ENCODE measurements around the gene IL4I1. TPM values are rescaled to one million over a fixed set of nuclear protein-coding genes. Genes with fewer than 3 reads are reported as not detected.

Gene IL4I1
- polyA plus RNA-seq, 2 donors: 0.18 to 0.45 TPM

GRCh38 chr19:49889038-49889686 is 7.5 kb downstream of the IL4I1 start:
- Histone ChIP-seq H3K36me3 (ENCODE audit: control insufficient read depth in 2 of 2, insufficient read depth in 2 of 2, low read length in 1 of 2) (peaks cover 6 to 21% of the 10 kb centered on the region in 2 donors), H3K9me3 (ENCODE audit: control insufficient read depth in 2 of 2, insufficient read depth in 1 of 2, low read depth in 1 of 2, low read length in 1 of 2) (no peaks in the 10 kb centered on the region), H3K4me1 (ENCODE audit: control insufficient read depth in 2 of 2, insufficient read depth in 2 of 2, low read length in 1 of 2) (peaks cover 0 to 6% of the 10 kb centered on the region in 2 donors), H3K27ac (ENCODE audit: low read depth in 2 of 2, low read length in 1 of 2) (no peak overlapping the region), H3K27me3 (ENCODE audit: control insufficient read depth in 1 of 2, insufficient read depth in 2 of 2, low read length in 2 of 2) (no peaks in the 10 kb centered on the region), H3K4me3 (ENCODE audit: low read depth in 1 of 2, low read length in 2 of 2) (no peak overlapping the region)
- WGBS, 2 donors: 92 to 93% methylated on average over 23 of the region's 23 CpGs

- H3K36me3 ChIP-seq (ENCODE audit: control insufficient read depth in 2 of 2, insufficient read depth in 2 of 2, low read length in 1 of 2): peaks cover 13 to 28% of the 10 kb centered on the region in 2 donors
- H3K4me3 ChIP-seq (ENCODE audit: low read depth in 1 of 2, low read length in 2 of 2): no peak overlapping the region
- H3K9me3 ChIP-seq (ENCODE audit: control insufficient read depth in 2 of 2, insufficient read depth in 1 of 2, low read depth in 1 of 2, low read length in 1 of 2): no peaks in the 10 kb centered on the region
- WGBS, 2 donors: 56 to 89% methylated on average over 18 of the region's 18 CpGs
- no peaks in the 10 kb centered on the region for H3K27me3 ChIP-seq (ENCODE audit: control insufficient read depth in 1 of 2, insufficient read depth in 2 of 2, low read length in 2 of 2)
- H3K4me1 ChIP-seq (ENCODE audit: control insufficient read depth in 2 of 2, insufficient read depth in 2 of 2, low read length in 1 of 2): peaks cover 0 to 6% of the 10 kb centered on the region in 2 donors
- H3K27ac ChIP-seq (ENCODE audit: low read depth in 2 of 2, low read length in 1 of 2): no peak overlapping the region
Measured at GRCh38 chr19:49888510-49888824, 8.2 kb downstream of the IL4I1 start.

DNA sequence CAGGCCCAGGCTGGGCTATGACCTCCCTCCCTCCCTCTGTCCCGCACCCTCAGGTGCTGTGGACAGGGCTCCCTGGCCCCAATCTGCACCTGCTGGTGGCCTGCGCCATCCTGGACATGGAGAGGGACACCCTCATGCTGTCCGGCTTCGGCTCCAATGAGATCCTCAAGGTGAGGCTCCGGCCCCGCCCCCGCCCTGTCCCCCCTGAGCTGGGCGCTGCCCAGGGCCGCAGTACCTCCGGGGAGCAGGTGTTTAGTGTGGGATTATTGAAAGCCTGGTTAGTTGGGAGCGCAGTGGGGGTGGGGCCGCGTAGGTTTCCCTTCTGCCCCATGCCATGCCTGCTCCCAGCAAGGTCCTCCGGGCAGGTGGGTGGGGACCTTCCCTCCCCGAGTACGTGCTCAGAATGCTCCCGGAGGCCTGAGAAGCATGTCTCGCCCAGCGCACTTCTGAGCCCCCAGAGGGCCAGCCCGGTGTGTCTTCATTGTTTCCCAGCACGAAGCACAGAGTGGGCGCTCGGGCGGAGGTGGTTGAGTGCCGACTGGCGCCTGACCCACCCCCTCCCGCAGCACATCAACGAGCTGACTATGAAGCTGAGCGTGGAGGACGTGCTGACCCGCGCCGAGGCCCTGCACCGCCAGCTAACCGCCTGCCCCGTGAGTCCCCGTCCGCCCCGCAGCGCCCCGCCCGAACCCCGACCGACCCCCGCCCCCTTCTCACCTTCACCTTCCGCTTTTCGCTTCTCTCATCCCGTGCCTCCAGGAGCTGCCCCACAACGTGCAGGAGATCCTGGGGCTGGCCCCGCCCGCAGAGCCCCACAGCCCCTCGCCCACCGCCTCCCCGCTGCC is 8.8 kb downstream of the IL4I1 start:
- no peak overlapping the region for H3K4me3 ChIP-seq (ENCODE audit: low read depth in 1 of 2, low read length in 2 of 2)
- peaks cover 18 to 34% of the 10 kb centered on the region in 2 donors for H3K36me3 ChIP-seq (ENCODE audit: control insufficient read depth in 2 of 2, insufficient read depth in 2 of 2, low read length in 1 of 2)
- peaks cover 0 to 6% of the 10 kb centered on the region in 2 donors for H3K4me1 ChIP-seq (ENCODE audit: control insufficient read depth in 2 of 2, insufficient read depth in 2 of 2, low read length in 1 of 2)
- 65 to 88% methylated on average over 45 to 54 of the region's 54 CpGs for WGBS, 2 donors
- H3K27ac ChIP-seq (ENCODE audit: low read depth in 2 of 2, low read length in 1 of 2): no peak overlapping the region
- H3K9me3 ChIP-seq (ENCODE audit: control insufficient read depth in 2 of 2, insufficient read depth in 1 of 2, low read depth in 1 of 2, low read length in 1 of 2): no peaks in the 10 kb centered on the region
- H3K27me3 ChIP-seq (ENCODE audit: control insufficient read depth in 1 of 2, insufficient read depth in 2 of 2, low read length in 2 of 2): no peaks in the 10 kb centered on the region

DNA sequence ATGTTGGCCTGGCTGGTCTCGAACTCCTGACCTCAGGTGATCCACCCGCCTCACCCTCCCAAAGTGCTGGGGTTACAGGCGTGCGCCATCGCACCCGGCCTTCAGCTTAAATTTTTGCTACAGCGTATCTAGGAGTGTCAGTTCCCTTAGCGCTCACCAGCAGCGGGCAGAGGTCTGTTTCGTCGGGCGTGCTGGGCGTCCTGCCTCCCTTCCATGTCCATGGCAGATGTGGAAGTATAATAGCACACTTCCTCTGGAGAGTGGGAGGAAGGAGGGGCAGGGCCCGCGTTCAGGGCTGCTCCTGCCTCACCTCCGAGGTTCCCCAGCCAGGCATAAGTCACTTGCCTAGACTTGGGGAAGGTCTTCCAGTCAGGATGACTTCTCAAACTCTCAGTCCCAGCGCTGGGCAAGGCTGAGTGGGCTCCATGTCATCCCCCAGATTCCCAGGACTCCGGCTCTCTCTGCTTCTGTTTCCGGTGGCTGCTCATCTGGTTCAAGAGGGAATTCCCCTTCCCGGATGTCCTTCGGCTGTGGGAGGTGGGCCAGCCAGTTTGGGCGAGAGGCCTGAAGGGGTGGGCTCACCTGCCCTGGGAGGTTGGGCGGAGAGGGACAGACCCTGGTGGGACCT is 9.5 kb downstream of the IL4I1 start:
- H3K4me3 ChIP-seq (ENCODE audit: low read depth in 1 of 2, low read length in 2 of 2): no peak overlapping the region
- peaks cover 25 to 41% of the 10 kb centered on the region in 2 donors for H3K36me3 ChIP-seq (ENCODE audit: control insufficient read depth in 2 of 2, insufficient read depth in 2 of 2, low read length in 1 of 2)

DNA sequence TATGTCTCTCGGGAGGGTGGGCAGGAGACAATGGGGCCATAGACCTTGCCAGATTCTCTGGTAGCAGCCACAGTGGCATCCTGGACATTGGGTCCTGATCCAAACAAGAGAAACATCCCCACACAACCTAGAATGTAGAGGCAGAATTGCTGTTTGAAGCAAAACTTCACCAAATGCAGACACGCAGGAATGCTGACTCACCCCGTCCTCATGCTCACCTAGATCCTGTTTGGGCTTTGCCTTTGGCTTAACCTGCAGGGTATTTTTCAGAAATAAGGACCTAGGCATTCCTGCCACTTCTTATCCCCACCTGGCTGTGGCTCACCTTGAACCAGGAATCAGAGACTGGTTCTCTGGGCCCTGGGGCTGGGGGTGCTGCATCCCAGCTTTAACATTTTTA is 11.9 kb downstream of the IL4I1 start:
- no peaks in the 10 kb centered on the region for H3K27me3 ChIP-seq (ENCODE audit: control insufficient read depth in 1 of 2, insufficient read depth in 2 of 2, low read length in 2 of 2)
- H3K4me1 ChIP-seq (ENCODE audit: control insufficient read depth in 2 of 2, insufficient read depth in 2 of 2, low read length in 1 of 2): peaks cover 0 to under 1% of the 10 kb centered on the region in 2 donors
- H3K9me3 ChIP-seq (ENCODE audit: control insufficient read depth in 2 of 2, insufficient read depth in 1 of 2, low read depth in 1 of 2, low read length in 1 of 2): no peaks in the 10 kb centered on the region
- H3K36me3 ChIP-seq (ENCODE audit: control insufficient read depth in 2 of 2, insufficient read depth in 2 of 2, low read length in 1 of 2): peaks cover 30 to 61% of the 10 kb centered on the region in 2 donors
- H3K4me3 ChIP-seq (ENCODE audit: low read depth in 1 of 2, low read length in 2 of 2): no peak overlapping the region
- WGBS, 2 donors: 77 to 92% methylated on average over 3 of the region's 3 CpGs
- H3K27ac ChIP-seq (ENCODE audit: low read depth in 2 of 2, low read length in 1 of 2): no peak overlapping the region

More for the DNA sequence above, 9.5 kb downstream of the IL4I1 start:
- Histone ChIP-seq H3K4me1 (ENCODE audit: control insufficient read depth in 2 of 2, insufficient read depth in 2 of 2, low read length in 1 of 2) (peaks cover 0 to 6% of the 10 kb centered on the region in 2 donors), H3K27ac (ENCODE audit: low read depth in 2 of 2, low read length in 1 of 2) (no peak overlapping the region), H3K27me3 (ENCODE audit: control insufficient read depth in 1 of 2, insufficient read depth in 2 of 2, low read length in 2 of 2) (no peaks in the 10 kb centered on the region), H3K9me3 (ENCODE audit: control insufficient read depth in 2 of 2, insufficient read depth in 1 of 2, low read depth in 1 of 2, low read length in 1 of 2) (no peaks in the 10 kb centered on the region)
- 66 to 73% methylated on average over 23 of the region's 23 CpGs for WGBS, 2 donors

DNA sequence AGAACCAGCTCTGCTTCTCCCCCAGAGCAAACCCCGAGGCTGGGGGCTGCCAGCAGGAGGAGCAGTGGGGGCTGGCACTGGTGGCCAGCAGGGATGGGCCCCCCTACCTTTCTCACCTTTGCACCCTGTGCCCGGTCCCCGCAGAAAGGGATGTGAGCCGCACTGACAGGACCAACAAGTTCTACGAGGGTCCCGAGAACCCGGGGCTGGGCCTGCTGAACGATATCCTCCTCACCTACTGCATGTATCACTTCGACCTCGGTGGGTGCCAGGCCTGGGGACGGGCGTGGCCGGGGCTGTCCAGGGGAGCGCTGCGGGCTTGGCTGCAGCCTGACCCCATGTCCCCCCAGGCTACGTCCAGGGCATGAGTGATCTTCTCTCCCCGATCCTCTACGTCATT is 12.6 kb downstream of the IL4I1 start:
- Histone ChIP-seq H3K36me3 (ENCODE audit: control insufficient read depth in 2 of 2, insufficient read depth in 2 of 2, low read length in 1 of 2) (peaks cover 30 to 61% of the 10 kb centered on the region in 2 donors), H3K9me3 (ENCODE audit: control insufficient read depth in 2 of 2, insufficient read depth in 1 of 2, low read depth in 1 of 2, low read length in 1 of 2) (no peaks in the 10 kb centered on the region), H3K27me3 (ENCODE audit: control insufficient read depth in 1 of 2, insufficient read depth in 2 of 2, low read length in 2 of 2) (no peaks in the 10 kb centered on the region), H3K27ac (ENCODE audit: low read depth in 2 of 2, low read length in 1 of 2) (no peak overlapping the region), H3K4me3 (ENCODE audit: low read depth in 1 of 2, low read length in 2 of 2) (no peak overlapping the region), H3K4me1 (ENCODE audit: control insufficient read depth in 2 of 2, insufficient read depth in 2 of 2, low read length in 1 of 2) (no peaks in the 10 kb centered on the region)
- WGBS, 2 donors: 91 to 94% methylated on average over 16 to 18 of the region's 18 CpGs

DNA sequence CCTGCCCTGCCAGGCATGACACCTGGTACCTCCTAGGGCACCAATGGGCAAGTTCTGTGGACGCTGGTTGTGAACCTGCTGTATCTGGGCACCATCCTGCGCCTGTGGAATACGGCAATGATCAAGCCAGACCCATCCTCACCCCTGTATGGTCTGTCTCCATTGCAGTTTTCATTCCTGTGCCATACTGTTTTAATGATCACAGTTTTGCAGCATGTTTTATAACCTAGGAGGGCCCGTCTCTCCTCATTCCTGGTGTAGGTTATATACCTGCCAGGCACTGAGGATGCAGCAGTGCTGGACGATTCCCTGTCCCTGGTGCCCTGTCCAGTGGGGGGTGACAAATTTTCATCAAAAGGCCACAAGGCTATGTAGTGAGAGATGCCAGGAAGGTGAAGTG is 13.6 kb downstream of the IL4I1 start:
- peaks cover 0 to 2% of the 10 kb centered on the region in 2 donors for H3K4me1 ChIP-seq (ENCODE audit: control insufficient read depth in 2 of 2, insufficient read depth in 2 of 2, low read length in 1 of 2)
- no peaks in the 10 kb centered on the region for H3K9me3 ChIP-seq (ENCODE audit: control insufficient read depth in 2 of 2, insufficient read depth in 1 of 2, low read depth in 1 of 2, low read length in 1 of 2)
- H3K27ac ChIP-seq (ENCODE audit: low read depth in 2 of 2, low read length in 1 of 2): no peak overlapping the region
- H3K4me3 ChIP-seq (ENCODE audit: low read depth in 1 of 2, low read length in 2 of 2): no peak overlapping the region
- peaks cover 30 to 61% of the 10 kb centered on the region in 2 donors for H3K36me3 ChIP-seq (ENCODE audit: control insufficient read depth in 2 of 2, insufficient read depth in 2 of 2, low read length in 1 of 2)
- 97% methylated on average over 5 of the region's 5 CpGs for WGBS, 2 donors
- no peaks in the 10 kb centered on the region for H3K27me3 ChIP-seq (ENCODE audit: control insufficient read depth in 1 of 2, insufficient read depth in 2 of 2, low read length in 2 of 2)

GRCh38 chr19:49882643-49883042 is 14.0 kb downstream of the IL4I1 start:
- peaks cover 30 to 59% of the 10 kb centered on the region in 2 donors for H3K36me3 ChIP-seq (ENCODE audit: control insufficient read depth in 2 of 2, insufficient read depth in 2 of 2, low read length in 1 of 2)
- 97 to 98% methylated on average over 14 of the region's 14 CpGs for WGBS, 2 donors
- no peaks in the 10 kb centered on the region for H3K9me3 ChIP-seq (ENCODE audit: control insufficient read depth in 2 of 2, insufficient read depth in 1 of 2, low read depth in 1 of 2, low read length in 1 of 2)
- no peak overlapping the region for H3K27ac ChIP-seq (ENCODE audit: low read depth in 2 of 2, low read length in 1 of 2)
- H3K4me1 ChIP-seq (ENCODE audit: control insufficient read depth in 2 of 2, insufficient read depth in 2 of 2, low read length in 1 of 2): peaks cover 0 to 2% of the 10 kb centered on the region in 2 donors
- H3K27me3 ChIP-seq (ENCODE audit: control insufficient read depth in 1 of 2, insufficient read depth in 2 of 2, low read length in 2 of 2): no peaks in the 10 kb centered on the region
- no peak overlapping the region for H3K4me3 ChIP-seq (ENCODE audit: low read depth in 1 of 2, low read length in 2 of 2)

DNA sequence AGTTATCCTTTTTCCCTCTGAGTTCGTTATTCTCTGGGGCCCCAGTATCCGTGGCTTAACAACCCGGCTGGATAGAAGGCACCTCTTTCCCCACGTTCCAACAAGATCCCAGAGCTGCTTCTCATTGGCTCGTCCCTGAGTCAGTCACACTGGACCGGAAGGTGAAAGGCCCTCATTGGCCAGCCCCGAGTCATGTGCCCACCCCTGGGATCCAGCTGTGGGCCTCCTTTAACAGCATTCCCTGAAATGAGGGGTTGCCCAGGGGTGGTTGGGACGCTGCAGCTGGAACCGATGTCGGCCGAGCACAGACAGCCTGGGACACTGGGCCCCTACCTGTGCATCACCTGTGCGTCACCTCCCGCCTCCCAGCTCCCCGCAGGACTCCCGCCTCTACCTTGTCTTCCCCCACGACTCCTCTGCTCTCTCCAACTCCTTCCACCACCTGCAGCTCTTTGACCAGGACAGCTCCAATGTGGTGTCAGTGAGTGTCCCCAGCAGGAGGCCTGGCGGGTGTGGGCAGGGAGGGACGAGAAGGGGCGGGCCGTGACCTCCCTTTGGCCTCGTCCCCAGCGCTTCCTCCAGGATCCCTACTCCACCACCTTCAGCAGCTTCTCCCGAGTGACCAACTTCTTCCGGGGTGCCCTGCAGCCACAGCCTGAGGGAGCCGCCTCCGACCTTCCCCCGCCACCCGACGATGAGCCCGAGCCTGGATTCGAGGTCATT is 14.9 kb downstream of the IL4I1 start:
- H3K27me3 ChIP-seq (ENCODE audit: control insufficient read depth in 1 of 2, insufficient read depth in 2 of 2, low read length in 2 of 2): no peaks in the 10 kb centered on the region
- no peak overlapping the region for H3K27ac ChIP-seq (ENCODE audit: low read depth in 2 of 2, low read length in 1 of 2)
- H3K4me3 ChIP-seq (ENCODE audit: low read depth in 1 of 2, low read length in 2 of 2): no peak overlapping the region
- peaks cover 30 to 55% of the 10 kb centered on the region in 2 donors for H3K36me3 ChIP-seq (ENCODE audit: control insufficient read depth in 2 of 2, insufficient read depth in 2 of 2, low read length in 1 of 2)
- WGBS, 2 donors: 90% methylated on average over 31 of the region's 31 CpGs
- no peaks in the 10 kb centered on the region for H3K9me3 ChIP-seq (ENCODE audit: control insufficient read depth in 2 of 2, insufficient read depth in 1 of 2, low read depth in 1 of 2, low read length in 1 of 2)
- H3K4me1 ChIP-seq (ENCODE audit: control insufficient read depth in 2 of 2, insufficient read depth in 2 of 2, low read length in 1 of 2): peaks cover 0 to 2% of the 10 kb centered on the region in 2 donors

Measured in esophagus (tissue), 2 donors.